GM19438 (cell line): ENCODE measurements around the gene LOXL4.
"Not testable (repeated sequence)": the region's sequence is repeated elsewhere in the genome, so short reads cannot be mapped to it uniquely, and the experiment has no call there.

Source experiments
- ATAC-seq: cut with Tn5 transposase; IDR thresholded peaks from one replicate; pipeline ENCODE4 v1.9.1; 2021; ENCODE audit warnings: low read depth; ENCODE audit not compliant: unreplicated experiment

LOXL4 gene

GRCh38 chr10:98248018-98248417, 20.0 kb downstream of the LOXL4 start:
- ATAC-seq: no peak

- no peak for ATAC-seq
Observed at GRCh38 chr10:98246911-98247805, 20.8 kb downstream of the LOXL4 start.

- ATAC-seq: no peak
Observed at GRCh38 chr10:98244586-98244985, 23.4 kb downstream of the LOXL4 start.

DNA sequence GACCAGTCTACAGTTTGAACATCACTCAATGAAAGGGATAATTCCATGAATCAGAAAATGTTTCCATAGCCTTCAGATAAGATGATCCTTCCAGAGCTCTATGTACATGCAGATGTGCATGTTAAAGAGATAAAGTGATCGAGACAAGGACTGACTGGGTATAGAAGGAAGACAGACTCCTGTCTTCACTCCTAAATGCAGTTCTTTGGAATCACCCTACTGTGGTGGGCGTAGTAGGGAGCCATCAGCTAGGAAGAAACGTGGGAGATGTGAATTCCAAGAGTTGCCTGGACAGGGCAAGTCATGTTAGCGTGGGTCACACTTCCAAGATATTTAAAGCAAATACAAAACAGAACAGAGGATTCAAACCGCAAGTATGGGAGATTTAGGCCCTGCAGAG, 23.9 kb downstream of the LOXL4 start:
- ATAC-seq: no peak

- ATAC-seq: no peak
Observed at GRCh38 chr10:98242823-98243222, 25.2 kb downstream of the LOXL4 start.

- no peak for ATAC-seq
Observed at GRCh38 chr10:98240524-98240923, 27.5 kb downstream of the LOXL4 start.

- no peak for ATAC-seq
Observed at GRCh38 chr10:98238391-98238790, 29.6 kb downstream of the LOXL4 start.

DNA sequence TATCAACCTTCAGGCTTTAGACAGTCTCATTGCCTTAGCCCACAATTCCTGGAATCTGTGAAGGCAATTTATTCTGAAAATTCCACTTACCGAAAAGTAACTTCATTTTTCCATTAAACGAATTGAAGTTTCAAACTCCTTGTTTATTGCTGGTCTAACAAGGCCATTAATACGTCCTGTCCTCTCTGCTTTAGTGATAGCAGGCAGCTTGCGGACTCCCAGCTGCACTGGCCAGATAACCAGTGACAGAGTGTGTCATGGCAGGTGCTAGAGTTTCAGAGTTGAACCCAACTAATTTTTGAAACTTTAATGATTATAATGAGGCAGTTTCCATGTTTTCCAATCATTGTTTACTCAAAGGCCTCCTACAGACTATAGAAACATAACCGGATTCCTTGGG, 31.1 kb downstream of the LOXL4 start:
- ATAC-seq: no peak

DNA sequence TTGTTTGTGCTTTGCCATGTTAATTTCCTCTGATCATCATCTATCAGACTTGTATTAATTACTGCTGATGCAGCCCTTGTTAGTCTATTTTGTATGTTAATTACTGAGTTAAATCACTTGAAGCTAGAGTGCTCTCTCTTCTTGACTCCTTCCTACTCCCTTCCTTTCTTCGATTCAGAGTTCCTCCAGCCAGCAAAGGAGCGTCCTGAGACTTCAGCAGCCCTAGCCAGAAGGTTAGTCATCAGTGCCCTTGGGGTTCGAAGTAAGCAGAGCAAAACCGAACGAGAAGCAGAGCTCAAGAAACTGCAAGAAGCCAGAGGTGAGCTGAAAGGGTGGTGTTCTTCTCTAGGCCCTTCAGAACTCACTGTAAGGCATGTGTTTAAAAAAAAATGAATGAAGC, 32.1 kb downstream of the LOXL4 start:
- ATAC-seq: no peak

DNA sequence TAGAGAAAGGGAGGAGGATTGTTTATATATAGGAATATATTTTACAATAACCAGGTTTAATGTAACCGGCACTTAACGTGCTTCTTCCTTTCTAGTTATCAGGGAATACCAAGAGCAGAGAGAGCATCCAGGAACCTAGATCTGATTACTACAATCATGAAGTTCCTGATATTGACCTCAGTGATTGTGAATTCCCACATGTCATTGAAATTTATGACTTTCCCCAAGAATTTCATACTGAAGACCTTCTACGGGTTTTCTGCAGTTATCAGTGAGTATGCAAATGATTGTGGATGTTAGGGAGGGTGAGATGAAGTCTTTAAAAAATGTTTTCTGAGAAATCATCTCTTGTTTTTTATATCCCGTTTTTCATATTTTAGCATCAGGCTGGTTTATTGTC, 36.6 kb downstream of the LOXL4 start:
- ATAC-seq: no peak

- not testable (repeated sequence) for ATAC-seq
Observed at GRCh38 chr10:98228266-98228665, 39.7 kb downstream of the LOXL4 start.

DNA sequence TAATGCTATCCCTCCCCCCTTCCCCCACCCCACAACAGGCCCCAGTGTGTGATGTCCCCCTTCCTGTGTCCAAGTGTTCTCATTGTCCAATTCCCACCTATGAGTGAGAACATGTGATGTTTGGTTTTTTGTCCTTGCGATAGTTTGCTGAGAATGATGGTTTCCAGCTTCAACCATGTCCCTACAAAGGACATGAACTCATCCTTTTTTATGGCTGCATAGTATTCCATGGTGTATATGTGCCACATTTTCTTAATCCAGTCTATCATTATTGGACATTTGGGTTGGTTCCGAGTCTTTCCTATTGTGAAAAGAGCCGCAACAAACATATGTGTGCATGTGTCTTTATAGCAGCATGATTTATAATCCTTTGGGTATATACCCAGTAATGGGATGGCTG, 40.3 kb downstream of the LOXL4 start:
- ATAC-seq: not testable (repeated sequence)

DNA sequence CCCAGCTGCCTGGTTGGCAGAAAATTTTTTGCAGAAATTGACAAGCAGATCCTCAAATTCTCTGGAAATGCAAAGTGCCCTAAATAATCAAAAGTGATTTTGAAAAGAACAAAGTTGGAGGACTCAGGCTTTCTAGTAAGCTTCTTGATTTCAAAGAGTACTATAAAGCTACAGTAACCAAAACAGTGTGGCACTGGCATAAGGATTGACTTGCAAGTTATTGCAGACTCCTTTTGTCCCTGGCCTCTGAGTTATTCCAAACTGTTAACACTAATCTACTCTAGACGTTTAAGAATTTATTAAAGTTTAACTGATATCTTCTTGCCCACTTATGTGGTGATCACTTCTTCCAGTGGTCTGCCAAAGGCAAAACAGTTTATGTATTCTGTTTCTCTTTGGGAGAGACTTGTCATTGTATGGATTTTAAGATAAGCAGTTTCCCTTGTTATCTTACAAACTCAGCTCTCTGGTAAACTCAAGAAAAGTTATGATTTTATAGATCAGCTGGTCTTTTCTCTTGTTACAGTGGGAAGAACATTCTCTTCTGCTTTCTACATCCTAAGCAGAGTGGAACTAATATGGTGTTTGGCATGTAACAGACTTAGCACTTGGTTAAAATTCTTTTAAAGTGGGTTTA, 41.4 kb downstream of the LOXL4 start:
- no peak for ATAC-seq

- no peak for ATAC-seq
Observed at GRCh38 chr10:98224996-98225395, 43.0 kb downstream of the LOXL4 start.

DNA sequence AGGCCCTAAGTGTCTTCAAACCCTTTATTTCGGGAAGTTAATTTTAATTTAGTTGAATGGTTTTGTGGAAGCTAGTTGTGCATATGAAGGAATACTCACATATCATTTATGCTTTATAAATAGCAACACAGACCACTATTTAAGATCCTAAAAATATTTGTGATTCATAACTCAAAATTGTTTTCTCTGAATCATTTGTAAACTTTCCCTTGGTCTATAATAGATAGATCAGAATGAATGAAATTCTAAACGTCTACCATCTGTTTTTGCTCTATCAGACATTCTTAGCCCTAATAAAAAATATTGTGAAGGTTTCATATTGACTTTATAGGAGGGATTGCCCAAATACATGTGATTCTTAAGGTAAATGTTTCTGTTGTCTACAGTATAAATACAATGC, 43.5 kb downstream of the LOXL4 start:
- no peak for ATAC-seq

DNA sequence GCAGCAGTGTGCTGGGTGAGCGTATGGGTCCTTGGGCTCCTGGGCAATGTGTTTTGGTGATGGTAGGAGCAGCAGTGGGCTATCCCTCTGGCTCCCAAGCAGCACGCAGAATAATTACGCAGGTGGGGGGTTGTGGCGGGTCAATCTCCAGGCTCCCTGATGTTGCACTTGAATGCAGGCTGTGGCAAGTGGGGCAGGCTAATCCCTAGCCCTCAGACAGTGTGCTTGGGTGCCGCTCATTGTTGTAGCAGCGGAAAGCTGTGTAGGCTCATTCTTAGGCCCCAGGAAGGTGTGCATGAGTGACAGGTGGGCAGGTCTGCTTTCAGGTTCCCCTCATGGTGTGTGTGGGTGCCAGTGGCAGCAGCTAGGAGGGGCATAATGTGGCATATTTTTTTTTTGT, 44.1 kb downstream of the LOXL4 start:
- ATAC-seq: no peak

DNA sequence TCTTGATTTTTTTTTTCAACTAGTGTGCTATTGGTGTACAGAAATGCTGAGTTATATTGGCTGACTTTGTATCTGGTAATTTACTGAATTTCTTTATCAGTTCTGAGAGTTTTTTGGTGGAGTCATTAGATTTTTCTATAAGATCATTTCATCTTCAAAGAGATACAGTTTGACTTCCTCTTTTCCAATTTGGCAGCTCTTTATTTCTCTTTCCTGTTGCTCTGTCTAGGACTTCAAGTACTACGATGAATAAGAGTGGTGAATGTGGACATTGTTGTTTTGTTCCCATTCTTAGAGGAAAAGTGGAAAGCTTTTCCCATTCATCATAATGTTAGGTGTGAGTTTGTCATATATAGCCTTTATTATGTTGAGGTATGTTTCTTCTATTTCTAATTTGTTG, 50.2 kb downstream of the LOXL4 start:
- no peak for ATAC-seq

GRCh38 chr10:98215373-98215772, 52.6 kb downstream of the LOXL4 start:
- ATAC-seq: no peak

- ATAC-seq: no peak
Observed at GRCh38 chr10:98213740-98214139, 54.3 kb downstream of the LOXL4 start.

- no peak for ATAC-seq
Observed at GRCh38 chr10:98212196-98212595, 55.8 kb downstream of the LOXL4 start.

- ATAC-seq: no peak
Observed at GRCh38 chr10:98209441-98209840, 58.6 kb downstream of the LOXL4 start.

DNA sequence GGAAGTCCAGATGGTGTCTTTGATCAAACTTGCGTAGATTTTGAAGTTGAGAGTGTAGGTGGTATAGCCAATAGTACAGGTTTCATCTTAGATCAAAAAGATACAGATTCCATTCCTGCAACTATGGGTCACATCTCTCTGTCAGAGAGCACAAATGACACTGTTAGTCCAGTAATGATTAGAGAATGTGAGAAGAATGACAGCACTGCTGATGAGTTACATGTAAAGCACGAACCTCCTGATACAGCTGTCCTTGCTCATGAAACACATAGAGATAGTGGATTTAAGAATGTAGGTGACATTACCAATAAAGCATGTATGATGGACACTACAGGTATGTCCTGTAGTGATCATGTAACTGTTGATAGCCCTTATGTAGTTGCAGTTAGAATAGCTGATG, 59.1 kb downstream of the LOXL4 start:
- ATAC-seq: no peak
